K562 (cell line): Measurements from ENCODE around the gene P2RY11. TPM values are rescaled to one million over a fixed set of nuclear protein-coding genes. Genes with fewer than 3 reads are reported as not detected.
A peak's percentile ranks its signal among the peaks of the same experiment; 100 is the strongest.

Experiments
- ARID3A ChIP-seq: IDR thresholded peaks from 2 replicates; pipeline ENCODE4 v1.6.1; 2012; ENCODE audit warnings: low read depth, low read length, improper control_type of control experiment, borderline replicate concordance
- ARID3B ChIP-seq: fragments of 250-450 bp; sonication (Bioruptor Pico); IDR thresholded peaks from 2 replicates; pipeline ENCODE4 v1.4.0; 2020; ENCODE audit warnings: borderline replicate concordance
- CBFB ChIP-seq: sonication (generic); formaldehyde crosslinking; IDR thresholded peaks from 2 replicates; pipeline ENCODE4 v1.4.0; 2020; ENCODE audit warnings: mild to moderate bottlenecking, missing genetic modification reagents
- E2F6 ChIP-seq, 2 experiments: IDR thresholded peaks; 2 replicates each; pipeline ENCODE4 v1.6.1; 2011; ENCODE audit warnings: borderline replicate concordance in 1 of 2, control low read depth in 1 of 2, low read depth in 1 of 2, low read length in 1 of 2, mild to moderate bottlenecking in 1 of 2, mixed read lengths in 1 of 2, moderate library complexity in 1 of 2; ENCODE audit not compliant: insufficient read depth in 1 of 2, insufficient read length in 1 of 2, poor library complexity in 1 of 2, severe bottlenecking in 1 of 2; ENCODE audit errors: extremely low read depth in 1 of 2
- EP300 ChIP-seq: IDR thresholded peaks from 2 replicates; pipeline ENCODE4 v1.6.1; 2012; ENCODE audit warnings: low read length, improper control_type of control experiment
- ERF ChIP-seq: fragments of 450-650 bp; formaldehyde crosslinking; IDR thresholded peaks from 2 replicates; pipeline ENCODE4 v1.4.0; 2020; ENCODE audit warnings: mild to moderate bottlenecking, mixed read lengths
- ESRRA ChIP-seq: fragments of 450-650 bp; IDR thresholded peaks from 2 replicates; pipeline ENCODE4 v1.6.1; 2014; ENCODE audit warnings: low read depth, mild to moderate bottlenecking, moderate library complexity, borderline replicate concordance
- FOXJ3 ChIP-seq: sonication (generic); formaldehyde crosslinking; IDR thresholded peaks from 2 replicates; pipeline ENCODE4 v1.4.0; 2020; ENCODE audit warnings: mild to moderate bottlenecking, missing genetic modification reagents
- FOXM1 ChIP-seq, 2 experiments: fragments of 450-650 bp in 1 of 2; sonication (generic) in 1 of 2; formaldehyde crosslinking in 1 of 2; IDR thresholded peaks; 2 replicates each; pipeline versions ENCODE4 v1.6.1 to v1.9.0; 2017 to 2022; ENCODE audit warnings: low read depth in 2 of 2, mild to moderate bottlenecking in 2 of 2, missing genetic modification reagents in 1 of 2, moderate library complexity in 1 of 2
- KLF16 ChIP-seq: IDR thresholded peaks from 2 replicates; pipeline ENCODE4 v1.6.1; 2016; ENCODE audit warnings: antibody characterized with exemption
- L3MBTL2 ChIP-seq: fragments of 450-650 bp; IDR thresholded peaks from 2 replicates; pipeline ENCODE4 v1.6.1; 2016; ENCODE audit warnings: mild to moderate bottlenecking, moderate library complexity
- NCOA6 ChIP-seq: fragments of 450-650 bp; IDR thresholded peaks from 2 replicates; pipeline ENCODE4 v1.6.1; 2017; ENCODE audit warnings: mild to moderate bottlenecking
- NCOR1 ChIP-seq: fragments of 450-650 bp; IDR thresholded peaks from 2 replicates; pipeline ENCODE4 v1.6.1; 2016; ENCODE audit warnings: mild to moderate bottlenecking, moderate library complexity
- NFIC ChIP-seq: fragments of 450-650 bp; IDR thresholded peaks from 2 replicates; pipeline ENCODE4 v1.6.1; 2017; ENCODE audit warnings: mild to moderate bottlenecking, inconsistent platforms
- RFX1 ChIP-seq: fragments of 450-650 bp; IDR thresholded peaks from 2 replicates; pipeline ENCODE4 v1.6.1; 2016; ENCODE audit warnings: mild to moderate bottlenecking, moderate library complexity
- SMARCE1 ChIP-seq: fragments of 450-650 bp; IDR thresholded peaks from 2 replicates; pipeline ENCODE4 v1.7.1; 2016; ENCODE audit warnings: mild to moderate bottlenecking
- SRSF1 ChIP-seq: fragments of 200-400 bp; formaldehyde crosslinking; IDR thresholded peaks from 2 replicates; pipeline ENCODE4 v1.6.1; 2017; ENCODE audit warnings: mild to moderate bottlenecking, low read depth, low read length, moderate library complexity
- TEAD1 ChIP-seq, 2 experiments: fragments of 450-650 bp in 1 of 2; sonication (generic) in 1 of 2; formaldehyde crosslinking; IDR thresholded peaks; 2 replicates each; pipeline versions ENCODE4 v1.4.0 to v1.8.0; 2020 to 2022; ENCODE audit warnings: mild to moderate bottlenecking in 2 of 2, missing genetic modification reagents in 1 of 2
- YY1 ChIP-seq, 3 experiments: IDR thresholded peaks; 2 replicates each; pipeline ENCODE4 v1.6.1; 2011; ENCODE audit warnings: low read length in 2 of 3, mild to moderate bottlenecking in 2 of 3, moderate library complexity in 2 of 3, borderline replicate concordance in 1 of 3, control low read depth in 1 of 3, low read depth in 1 of 3; ENCODE audit not compliant: insufficient read depth in 3 of 3, insufficient replicate concordance in 2 of 3, control insufficient read depth in 1 of 3, insufficient read length in 1 of 3; ENCODE audit errors: extremely low read depth in 1 of 3
- ZNF263 ChIP-seq: sonication (generic); formaldehyde crosslinking; IDR thresholded peaks from 2 replicates; pipeline ENCODE4 v1.8.0; 2022; ENCODE audit warnings: mild to moderate bottlenecking, missing genetic modification reagents, borderline replicate concordance
- polyA plus RNA-seq, 8 experiments: library from polyadenylated mRNA; depleted of rRNA in 4 of 8; stranded (reverse) in 5 of 8; unstranded in 3 of 8; fragments of >200 nt; fragmentation: Nextera tagmentation in 2 of 8; fragmentation: Illumina TruSeq in 1 of 8; extraction: Ambion mirVana in 2 of 8; extraction: Trizol in 1 of 8; gene quantifications; 2 replicates each; pipeline versions ENCODE4 v1.2.1 to v1.2.3, GENCODE V29; 2011 to 2014; ENCODE audit warnings: inconsistent platforms in 1 of 8, missing spikeins in 1 of 8
- total RNA-seq, 7 experiments: library from RNA; depleted of rRNA in 6 of 7; stranded (reverse); fragments of >200 nt in 6 of 7; fragmentation: Illumina TruSeq in 2 of 7; extraction: Trizol in 2 of 7; gene quantifications; 2 replicates each; pipeline versions ENCODE4 v1.2.1 to v1.2.3, GENCODE V29; 2011 to 2021; ENCODE audit warnings: low replicate concordance in 1 of 7
- TF ChIP-seq, protein P1 (sequence below): fragments of 450-650 bp; conservative IDR thresholded peaks from 2 replicates; pipeline ENCODE4 v1.6.1; 2016; ENCODE audit warnings: missing genetic modification characterization, low read depth, mild to moderate bottlenecking, missing compliant biosample characterization, moderate library complexity

Gene P2RY11
- total and polyA plus RNA-seq, 9 of the 15 experiments (the other 6 are each of a cell fraction or from before 2014, with no cell fraction given), result 0.03 to 10.1 (median 1.5) TPM

DNA sequence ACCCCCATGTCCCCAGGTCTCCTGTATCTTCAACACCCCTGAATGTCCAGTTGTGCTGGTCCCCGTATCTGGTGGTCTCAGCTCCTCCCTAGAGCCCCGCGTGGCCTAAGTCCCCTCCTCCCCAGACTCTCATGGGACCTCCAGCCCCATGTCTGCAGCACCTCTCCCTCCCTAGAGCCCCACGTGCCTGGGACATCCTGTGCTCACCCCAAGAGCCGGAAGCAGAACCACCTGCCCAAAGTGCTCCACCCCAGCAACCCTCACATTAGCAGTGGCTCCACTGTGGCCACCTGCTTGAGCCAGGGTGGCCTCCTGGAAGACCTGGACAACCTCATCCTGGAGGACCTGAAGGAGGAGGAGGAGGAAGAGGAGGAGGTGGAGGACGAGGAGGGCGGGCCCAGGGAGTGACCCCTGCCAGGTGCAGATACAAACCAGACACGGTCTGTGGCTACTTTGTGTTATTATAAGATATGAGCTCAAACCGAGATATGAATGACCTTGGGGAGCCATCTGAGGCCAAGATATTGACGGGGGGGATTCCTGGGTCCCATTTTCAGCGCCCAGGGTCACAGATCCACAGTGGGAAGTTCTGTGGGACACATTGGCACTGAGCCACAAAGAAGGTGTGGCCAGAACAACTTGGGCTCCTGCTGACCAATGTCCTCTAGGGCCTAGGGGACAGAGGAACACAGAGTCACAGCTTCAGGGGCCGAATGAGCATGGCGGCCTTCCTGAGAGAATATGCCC lies 19.4 kb upstream of the P2RY11 start (continued):
- TF ChIP-seq ARID3A (no peak), ZNF263 (CRISPR knock-in tag) (peak; percentile 99), NFIC (peak; percentile 92), NCOR1 (peak; percentile 75), ESRRA (peak; percentile 95), EP300 (peak; percentile 42; the same call in 1 of the 2 replicates), YY1 (IDR thresholded peaks at IDR 0.05; ENCODE audit: borderline replicate concordance in 1 of 3, control insufficient read depth in 1 of 3, extremely low read depth in 1 of 3, insufficient read depth in 3 of 3, insufficient read length in 1 of 3, insufficient replicate concordance in 2 of 3, low read depth in 1 of 3, low read length in 2 of 3) (peak in 1 of 3 experiments; percentile 51), ERF (CRISPR knock-in tag) (no peak), SRSF1 (no peak), TEAD1 (CRISPR knock-in tag; IDR thresholded peaks at IDR 0.05) (0 out of 4 replicates have a peak, but pooled peaks of 1 of the 2 experiments have one; percentile 24), L3MBTL2 (peak; percentile 23; the same call in 1 of the 2 replicates), NCOA6 (no peak), ARID3B (CRISPR knock-in tag) (no peak), CBFB (CRISPR knock-in tag) (0 out of 2 replicates have a peak, but pooled peaks have one; percentile 32), RFX1 (no peak), SMARCE1 (0 out of 2 replicates have a peak, but pooled peaks have one; percentile 36), FOXJ3 (no peak), E2F6 (IDR thresholded peaks at IDR 0.05; ENCODE audit: borderline replicate concordance in 1 of 2, extremely low read depth in 1 of 2, insufficient read depth in 1 of 2, insufficient read length in 1 of 2, low read depth in 1 of 2, low read length in 1 of 2, poor library complexity in 1 of 2, severe bottlenecking in 1 of 2) (peak in 1 of 2 experiments; percentile 18), FOXM1 (IDR thresholded peaks at IDR 0.05; ENCODE audit: low read depth) (no peak), FOXM1 (CRISPR knock-in tag; IDR thresholded peaks at IDR 0.05; ENCODE audit: low read depth) (no peak), KLF16 (peak; percentile 57; the same call in 1 of the 2 replicates)
- TF ChIP-seq, protein P1, sequence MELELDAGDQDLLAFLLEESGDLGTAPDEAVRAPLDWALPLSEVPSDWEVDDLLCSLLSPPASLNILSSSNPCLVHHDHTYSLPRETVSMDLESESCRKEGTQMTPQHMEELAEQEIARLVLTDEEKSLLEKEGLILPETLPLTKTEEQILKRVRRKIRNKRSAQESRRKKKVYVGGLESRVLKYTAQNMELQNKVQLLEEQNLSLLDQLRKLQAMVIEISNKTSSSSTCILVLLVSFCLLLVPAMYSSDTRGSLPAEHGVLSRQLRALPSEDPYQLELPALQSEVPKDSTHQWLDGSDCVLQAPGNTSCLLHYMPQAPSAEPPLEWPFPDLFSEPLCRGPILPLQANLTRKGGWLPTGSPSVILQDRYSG, result no peak
